Measurements from ENCODE around the gene VOPP1. TPM values are rescaled to one million over a fixed set of nuclear protein-coding genes. Genes with fewer than 3 reads are reported as not detected.
"Not testable (repeated sequence)": the region's sequence is repeated elsewhere in the genome, so short reads cannot be mapped to it uniquely, and the experiment has no call there.

VOPP1 gene
- total RNA-seq, 2 experiments from 2014 or later = 51.4 to 52.7 TPM

- Mint-ChIP-seq H3K9me3 (no peaks in the 10 kb centered on the region), H3K27ac (no peak overlapping the region), H3K4me1 (no peaks in the 10 kb centered on the region), H3K27me3 (no peaks in the 10 kb centered on the region), H3K36me3 (ENCODE audit: low read depth) (no peaks in the 10 kb centered on the region), H3K4me3 (no peak overlapping the region)
- DNase-seq = no peak
- POLR2A ChIA-PET = no interaction called here
- CTCF ChIA-PET = interaction anchor here (2.0 kb wide), 1 partner anchor 482 kb away, joined by 11 read pairs; no protein-coding TSS in a partner anchor
Measured at GRCh38 chr7:55592492-55592891, 20.2 kb upstream of the VOPP1 start.

- H3K27ac Mint-ChIP-seq = no peak overlapping the region
- no peaks in the 10 kb centered on the region for H3K4me1 Mint-ChIP-seq
- no peak overlapping the region for H3K4me3 Mint-ChIP-seq
- no peaks in the 10 kb centered on the region for H3K36me3 Mint-ChIP-seq (ENCODE audit: low read depth)
- POLR2A ChIA-PET = no interaction called here
- CTCF ChIA-PET = no interaction called here
- no peaks in the 10 kb centered on the region for H3K9me3 Mint-ChIP-seq
- no peak for DNase-seq
- no peaks in the 10 kb centered on the region for H3K27me3 Mint-ChIP-seq
Measured at GRCh38 chr7:55591282-55591931, 19.1 kb upstream of the VOPP1 start.

- ChIA-PET CTCF (no interaction called here), POLR2A (no interaction called here)
- no peaks in the 10 kb centered on the region for H3K9me3 Mint-ChIP-seq
Measured at GRCh38 chr7:55590517-55591281, 18.4 kb upstream of the VOPP1 start.

GRCh38 chr7:55589905-55590304, 17.6 kb upstream of the VOPP1 start:
- no peak for DNase-seq
- no peaks in the 10 kb centered on the region for H3K9me3 Mint-ChIP-seq
- no peak overlapping the region for H3K4me3 Mint-ChIP-seq
- ChIA-PET CTCF (no interaction called here), POLR2A (no interaction called here)
- no peaks in the 10 kb centered on the region for H3K27me3 Mint-ChIP-seq
- H3K27ac Mint-ChIP-seq = no peak overlapping the region
- no peaks in the 10 kb centered on the region for H3K36me3 Mint-ChIP-seq (ENCODE audit: low read depth)
- no peaks in the 10 kb centered on the region for H3K4me1 Mint-ChIP-seq

More at GRCh38 chr7:55590517-55591281, 18.4 kb upstream of the VOPP1 start:
- H3K4me3 Mint-ChIP-seq = no peak overlapping the region
- H3K27ac Mint-ChIP-seq = no peak overlapping the region
- H3K27me3 Mint-ChIP-seq = no peaks in the 10 kb centered on the region
- no peaks in the 10 kb centered on the region for H3K36me3 Mint-ChIP-seq (ENCODE audit: low read depth)
- H3K4me1 Mint-ChIP-seq = no peaks in the 10 kb centered on the region
- DNase-seq = no peak

- CTCF ChIA-PET = interaction anchor here (1.2 kb wide), 1 partner anchor 9 kb away, joined by 3 read pairs; no protein-coding TSS in a partner anchor
- Mint-ChIP-seq H3K4me1 (no peaks in the 10 kb centered on the region), H3K27ac (no peak overlapping the region), H3K9me3 (no peaks in the 10 kb centered on the region), H3K27me3 (no peaks in the 10 kb centered on the region), H3K4me3 (no peak overlapping the region), H3K36me3 (ENCODE audit: low read depth) (no peaks in the 10 kb centered on the region)
- POLR2A ChIA-PET = no interaction called here
- no peak for DNase-seq
Measured at GRCh38 chr7:55588976-55589604, 16.8 kb upstream of the VOPP1 start.

GRCh38 chr7:55588379-55588699, 16.0 kb upstream of the VOPP1 start:
- ChIA-PET CTCF (interaction anchor here (1.2 kb wide), 1 partner anchor 10 kb away, joined by 3 read pairs; no protein-coding TSS in a partner anchor), POLR2A (no interaction called here)
- no peak overlapping the region for H3K4me3 Mint-ChIP-seq
- no peak for DNase-seq
- no peaks in the 10 kb centered on the region for H3K4me1 Mint-ChIP-seq
- H3K9me3 Mint-ChIP-seq = no peaks in the 10 kb centered on the region
- H3K27ac Mint-ChIP-seq = no peak overlapping the region
- H3K27me3 Mint-ChIP-seq = no peaks in the 10 kb centered on the region
- H3K36me3 Mint-ChIP-seq (ENCODE audit: low read depth) = no peaks in the 10 kb centered on the region

GRCh38 chr7:55587687-55588378, 15.5 kb upstream of the VOPP1 start:
- H3K9me3 Mint-ChIP-seq = no peaks in the 10 kb centered on the region
- no peak overlapping the region for H3K27ac Mint-ChIP-seq
- POLR2A ChIA-PET = interaction anchor here (0.9 kb wide), 1 partner anchor 15 kb away, joined by 3 read pairs; the partner anchor contains the start of gene VOPP1
- no peak for DNase-seq
- peaks cover under 1% of the 10 kb centered on the region for H3K4me1 Mint-ChIP-seq
- no peaks in the 10 kb centered on the region for H3K27me3 Mint-ChIP-seq
- H3K36me3 Mint-ChIP-seq (ENCODE audit: low read depth) = no peaks in the 10 kb centered on the region
- CTCF ChIA-PET = no interaction called here
- H3K4me3 Mint-ChIP-seq = no peak overlapping the region

GRCh38 chr7:55582656-55583055, 10.4 kb upstream of the VOPP1 start:
- not testable (repeated sequence) for DNase-seq; H3K27ac Mint-ChIP-seq; H3K9me3 Mint-ChIP-seq; H3K4me3 Mint-ChIP-seq; H3K36me3 Mint-ChIP-seq (ENCODE audit: low read depth); H3K4me1 Mint-ChIP-seq
- ChIA-PET CTCF (interaction anchor here (0.8 kb wide), 1 partner anchor 11 kb away, joined by 3 read pairs; no protein-coding TSS in a partner anchor), POLR2A (interaction anchor here (0.8 kb wide), 1 partner anchor 11 kb away, joined by 3 read pairs; the partner anchor contains the start of gene VOPP1)
- peaks cover 16% of the 10 kb centered on the region for H3K27me3 Mint-ChIP-seq

GRCh38 chr7:55576753-55577152, 4.5 kb upstream of the VOPP1 start:
- DNase-seq = no peak
- no peak overlapping the region for H3K4me3 Mint-ChIP-seq
- H3K4me1 Mint-ChIP-seq = peaks cover 34% of the 10 kb centered on the region
- H3K36me3 Mint-ChIP-seq (ENCODE audit: low read depth) = no peaks in the 10 kb centered on the region
- no peak overlapping the region for H3K27ac Mint-ChIP-seq
- ChIA-PET POLR2A (no interaction called here), CTCF (no interaction called here)
- peaks cover 4% of the 10 kb centered on the region for H3K9me3 Mint-ChIP-seq
- H3K27me3 Mint-ChIP-seq = peaks cover 14% of the 10 kb centered on the region

GRCh38 chr7:55575733-55576132, 3.4 kb upstream of the VOPP1 start:
- Mint-ChIP-seq H3K9me3 (peaks cover 4% of the 10 kb centered on the region), H3K27ac (no peak overlapping the region), H3K4me3 (no peak overlapping the region), H3K27me3 (peaks cover 5% of the 10 kb centered on the region), H3K36me3 (ENCODE audit: low read depth) (no peaks in the 10 kb centered on the region), H3K4me1 (peaks cover 40% of the 10 kb centered on the region)
- CTCF ChIA-PET = no interaction called here
- DNase-seq = no peak
- POLR2A ChIA-PET = no interaction called here

- H3K9me3 Mint-ChIP-seq = peaks cover 4% of the 10 kb centered on the region
- DNase-seq = no peak
- H3K4me1 Mint-ChIP-seq = peaks cover 45% of the 10 kb centered on the region
- H3K27me3 Mint-ChIP-seq = peaks cover 4% of the 10 kb centered on the region
- POLR2A ChIA-PET = interaction anchor here (6.7 kb wide), 1 partner anchor 41 kb away, joined by 88 read pairs; no protein-coding TSS in a partner anchor
- H3K27ac Mint-ChIP-seq = no peak overlapping the region
- CTCF ChIA-PET = no interaction called here
- no peak overlapping the region for H3K4me3 Mint-ChIP-seq
- H3K36me3 Mint-ChIP-seq (ENCODE audit: low read depth) = peaks cover 2% of the 10 kb centered on the region
Measured at GRCh38 chr7:55575098-55575497, 2.8 kb upstream of the VOPP1 start.

GRCh38 chr7:55574051-55574717, 1.9 kb upstream of the VOPP1 start:
- ChIA-PET POLR2A (interaction anchor here (1.1 to 6.7 kb wide), 3 partner anchors 40 to 477 kb away, joined by 3 to 88 read pairs (median 4); partner anchors contain the start of genes CCT6A and PSPH), CTCF (interaction anchor here (1.1 to 1.4 kb wide), 3 partner anchors 22 to 266 kb away, joined by 3 to 6 read pairs (median 3); no protein-coding TSS in a partner anchor)
- Mint-ChIP-seq H3K4me3 (peak overlapping the region; percentile 45), H3K27me3 (peaks cover 2% of the 10 kb centered on the region), H3K4me1 (peaks cover 54% of the 10 kb centered on the region), H3K27ac (peak overlapping the region; percentile 73), H3K36me3 (ENCODE audit: low read depth) (peaks cover 2% of the 10 kb centered on the region), H3K9me3 (peaks cover 4% of the 10 kb centered on the region)
- DNase-seq = no peak
